Left lobe of liver (tissue), 2 donors: ENCODE data around the gene NCK2. TPM values are rescaled to one million over a fixed set of nuclear protein-coding genes. Genes with fewer than 3 reads are reported as not detected.
A peak's percentile ranks its signal among the peaks of the same experiment; 100 is the strongest.

Experiments
- ATAC-seq: fragments of 200-7000 bp; cut with Tn5 transposase; one replicate; pipeline ENCODE4 v1.9.1; 2020; ENCODE audit warnings: mild to moderate bottlenecking, moderate library complexity
- DNase-seq: peaks from one replicate; pipeline ENCODE4 v3.0.0-alpha.2; 2020; ENCODE audit warnings: low spot score
- total RNA-seq: library from RNA; stranded (reverse); gene quantifications from one replicate; pipeline ENCODE4 v1.2.1, GENCODE V29; 2021
- donor health status: DM: no; HTN: no; CAD: no; lungs with moderate emphysema.
- donor health status: DM: no; HTN: yes; CAD: no.

Gene NCK2
- total RNA-seq, 1 donor from 2014 or later: 6.3 TPM

GRCh38 chr2:105734762-105735538, 9.8 kb upstream of the NCK2 start:
- no peak for ATAC-seq

GRCh38 chr2:105736145-105736544, 8.6 kb upstream of the NCK2 start:
- DNase-seq: no peak
- no peak for ATAC-seq

More at GRCh38 chr2:105734762-105735538, 9.8 kb upstream of the NCK2 start:
- no peak for DNase-seq

GRCh38 chr2:105737980-105738657, 6.6 kb upstream of the NCK2 start:
- ATAC-seq (no peak), DNase-seq (no peak)

DNA sequence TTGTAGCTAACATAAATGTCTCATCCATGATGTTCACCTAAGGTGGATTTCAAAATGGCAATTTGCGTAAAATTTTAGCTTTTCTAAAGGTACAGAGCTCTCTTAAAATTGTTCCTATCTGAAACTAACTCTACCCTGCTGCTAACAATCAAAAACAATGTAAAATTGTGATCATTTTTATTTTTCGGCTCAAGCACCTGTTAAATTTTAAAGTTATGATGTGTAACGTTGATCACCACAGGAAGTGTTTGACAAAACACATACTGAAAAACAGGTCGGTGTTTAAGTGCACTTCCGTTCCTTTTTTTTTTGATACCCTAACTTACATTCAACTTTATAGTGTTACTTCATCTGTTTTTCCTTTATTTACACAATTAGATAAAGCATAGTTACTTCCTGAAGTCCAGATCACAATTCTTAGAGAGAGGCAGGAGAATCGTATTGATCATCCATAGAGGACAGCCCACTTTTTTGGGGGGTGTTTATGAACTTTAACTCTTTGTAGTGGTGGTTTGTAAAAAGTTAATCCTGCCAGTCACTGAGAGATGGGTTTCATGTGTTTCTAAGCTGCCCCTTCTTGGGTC, 6.0 kb upstream of the NCK2 start:
- ATAC-seq (no peak), DNase-seq (no peak)

- DNase-seq: no peak
- ATAC-seq: no peak
Observed at GRCh38 chr2:105739426-105739825, 5.3 kb upstream of the NCK2 start.

DNA sequence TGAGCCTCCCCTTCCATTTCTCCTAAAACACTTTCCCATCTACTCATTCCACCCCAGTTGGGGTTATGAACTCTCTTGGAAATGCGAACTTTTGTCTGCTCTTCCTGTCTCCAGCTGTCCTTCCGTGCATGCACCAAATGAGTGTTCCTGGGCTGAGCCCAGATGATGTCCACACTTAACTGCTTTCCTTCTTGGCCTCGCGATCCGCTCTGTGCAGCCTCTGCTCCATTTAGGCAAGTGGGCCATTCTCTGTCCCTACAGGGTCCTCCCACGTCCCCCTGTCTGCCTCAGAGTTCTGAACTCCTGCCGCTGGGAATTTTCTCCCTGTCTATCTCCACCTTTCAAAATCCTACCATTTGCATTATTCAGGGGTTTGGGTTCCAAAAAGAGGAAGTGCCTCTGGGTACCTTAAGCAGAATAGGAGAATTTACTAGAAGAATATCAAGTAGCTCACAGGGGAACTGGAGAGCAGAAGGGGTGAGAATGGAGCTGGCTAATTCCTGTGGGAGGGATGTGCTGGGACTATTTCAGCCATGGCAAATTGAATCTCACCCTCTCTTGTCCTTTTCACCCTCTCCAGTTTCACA, 4.7 kb upstream of the NCK2 start:
- ATAC-seq (no peak), DNase-seq (no peak)

DNA sequence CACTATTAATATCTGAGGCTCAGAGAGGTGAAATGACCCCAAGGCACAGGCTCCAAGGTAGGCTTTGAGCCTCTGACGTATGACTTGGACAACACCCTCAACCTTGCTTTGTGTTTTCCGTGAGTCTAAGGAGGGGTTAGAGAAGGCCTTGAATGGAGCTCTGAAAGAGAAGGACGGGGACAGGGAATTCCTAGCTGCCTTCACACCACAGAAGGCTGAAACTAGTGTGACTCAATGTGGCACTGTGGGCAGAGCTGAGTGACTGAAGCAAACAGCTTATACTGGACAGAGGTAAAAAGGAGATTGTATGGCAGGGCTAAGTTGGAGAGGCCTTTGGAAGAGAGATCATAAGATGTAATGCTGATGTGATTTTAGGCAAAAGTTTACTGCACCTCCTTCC, 3.5 kb upstream of the NCK2 start:
- DNase-seq: no peak
- no peak for ATAC-seq

DNA sequence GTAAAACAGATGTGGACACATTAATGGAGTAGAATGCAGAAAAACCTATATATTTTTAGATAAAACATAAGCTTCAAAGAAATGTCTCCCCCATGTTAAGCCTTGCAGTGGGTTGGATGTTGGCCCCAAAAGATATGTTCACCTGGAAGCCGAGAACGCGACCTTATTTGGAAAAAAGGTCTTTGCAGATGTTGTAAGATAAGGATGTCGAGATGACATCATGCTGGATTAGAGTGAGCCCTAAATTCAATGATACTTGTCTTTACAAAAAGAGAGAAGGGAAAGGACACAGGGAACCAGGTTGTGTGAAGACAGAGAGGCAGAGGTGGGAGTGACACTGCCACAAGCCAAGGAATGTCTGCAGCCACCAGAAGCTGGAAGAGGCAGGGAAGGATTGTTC, 3.1 kb upstream of the NCK2 start:
- DNase-seq: no peak
- ATAC-seq: no peak

DNA sequence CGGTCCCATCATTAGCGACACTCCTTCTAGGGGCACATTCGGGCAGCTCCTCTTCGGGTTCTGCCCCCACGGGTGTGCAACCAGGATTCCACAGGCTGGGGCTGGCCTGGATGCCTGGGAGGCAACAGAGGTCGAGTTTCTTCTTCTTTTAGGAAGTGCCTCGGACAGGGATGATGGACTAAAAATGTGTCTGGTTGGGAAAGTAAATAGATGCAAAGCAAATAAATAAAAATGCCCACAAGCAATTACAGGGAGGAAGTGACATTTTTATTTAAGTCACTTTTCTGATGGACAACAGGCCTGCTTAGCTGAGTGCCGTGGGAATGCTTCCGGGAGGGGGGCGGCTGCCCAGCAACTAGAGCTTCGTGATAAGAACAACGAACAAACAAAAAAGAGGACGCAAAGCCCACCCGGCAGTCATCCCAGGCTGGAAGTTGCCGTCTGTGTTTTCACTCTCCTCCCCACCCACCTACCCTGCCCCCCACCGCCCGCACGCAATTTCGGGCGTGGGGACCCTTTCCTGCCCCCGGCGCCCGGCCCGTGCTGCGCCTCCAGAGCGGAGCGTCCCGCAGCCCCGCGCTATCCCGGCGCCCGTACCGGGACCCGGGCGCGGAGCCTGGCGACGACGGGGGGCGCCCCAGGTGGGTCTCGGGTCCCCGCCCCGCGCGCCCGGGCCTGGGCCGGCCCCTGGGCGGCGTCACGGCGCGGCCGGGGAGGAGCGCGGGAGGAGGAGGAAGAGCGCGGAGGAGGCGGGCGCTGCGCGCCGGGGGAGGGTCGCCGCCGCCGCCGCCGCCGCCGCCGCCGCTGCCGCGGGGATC, 412 bp upstream of the NCK2 start:
- ATAC-seq (peak; percentile 91), DNase-seq (peak; percentile 59)

DNA sequence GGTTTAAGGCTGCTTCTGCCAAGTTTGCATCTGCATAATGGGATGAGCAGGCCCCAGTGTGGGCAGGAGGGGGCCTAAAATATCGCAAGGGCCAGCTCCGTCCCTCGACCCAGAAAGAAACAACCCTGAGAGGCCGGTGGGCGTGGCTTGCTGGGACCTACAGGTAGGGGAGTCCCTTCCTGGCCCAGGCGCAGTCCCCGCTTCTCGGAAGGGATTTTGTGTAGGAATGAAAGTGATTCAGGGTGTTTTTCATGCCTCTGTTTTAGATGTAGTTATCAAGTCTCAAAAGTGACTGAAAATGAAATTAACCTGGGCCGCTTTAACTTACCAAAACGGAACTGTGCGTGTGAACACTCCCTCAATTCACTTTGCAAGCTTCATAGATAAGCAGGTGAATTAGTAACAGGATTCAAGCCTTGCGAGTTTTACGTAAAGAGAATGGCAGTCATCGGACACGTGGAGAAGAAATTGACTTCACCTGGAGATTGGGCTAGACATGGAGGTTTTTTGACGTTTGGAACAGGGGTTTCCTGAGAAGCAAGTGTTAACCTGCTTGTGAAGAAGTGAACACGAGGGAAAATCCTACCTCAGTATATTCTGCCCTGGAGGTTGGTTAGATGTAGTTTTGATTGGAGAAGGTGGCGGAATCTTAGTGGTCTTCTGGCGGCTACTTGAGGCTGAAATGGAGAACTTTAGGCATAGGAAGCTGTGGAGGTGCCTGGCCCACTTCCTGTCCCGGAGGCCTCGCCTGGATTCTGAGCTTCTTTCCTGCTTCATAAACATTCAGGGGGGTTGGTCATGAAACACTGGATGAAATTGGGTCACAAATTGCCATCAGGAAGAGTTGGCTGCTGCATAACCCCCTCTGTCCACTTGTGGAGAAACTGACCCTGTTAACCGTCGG, 1.7 kb downstream of the NCK2 start:
- ATAC-seq (peak; percentile 20), DNase-seq (peak; percentile 59)

DNA sequence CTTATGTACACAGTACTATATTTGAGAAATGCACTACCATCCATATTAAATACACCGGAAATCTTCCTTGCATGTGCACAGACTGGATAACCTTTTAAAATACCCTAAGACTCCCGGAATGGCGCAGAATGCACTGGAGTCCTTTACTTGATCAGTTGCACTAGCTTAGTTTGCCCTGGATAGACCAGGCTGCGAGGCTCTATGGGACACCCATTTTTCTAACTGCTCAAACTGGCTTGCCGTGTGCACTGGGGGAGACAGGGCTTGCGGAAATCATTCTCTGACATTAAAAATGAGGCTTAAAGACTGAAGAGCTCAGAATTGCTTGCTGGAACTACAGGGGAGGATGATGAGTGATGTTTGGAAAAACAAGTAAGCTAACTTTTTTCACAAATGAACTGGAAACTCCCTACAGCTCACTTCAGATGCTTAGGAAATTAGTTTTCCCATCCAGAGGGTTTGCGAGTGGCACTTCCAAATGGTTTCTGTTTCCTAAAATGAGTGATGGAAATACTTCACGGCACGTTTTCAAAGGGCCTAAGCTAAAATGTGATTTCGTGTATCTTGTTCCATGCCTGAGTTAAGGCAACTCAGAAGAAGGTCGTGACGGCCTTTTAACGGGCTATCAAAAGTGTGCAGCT, 2.7 kb downstream of the NCK2 start:
- DNase-seq: no peak

GRCh38 chr2:105747991-105748390, 3.3 kb downstream of the NCK2 start:
- ATAC-seq (no peak), DNase-seq (no peak)

More for the DNA sequence above, 2.7 kb downstream of the NCK2 start:
- ATAC-seq: no peak

DNA sequence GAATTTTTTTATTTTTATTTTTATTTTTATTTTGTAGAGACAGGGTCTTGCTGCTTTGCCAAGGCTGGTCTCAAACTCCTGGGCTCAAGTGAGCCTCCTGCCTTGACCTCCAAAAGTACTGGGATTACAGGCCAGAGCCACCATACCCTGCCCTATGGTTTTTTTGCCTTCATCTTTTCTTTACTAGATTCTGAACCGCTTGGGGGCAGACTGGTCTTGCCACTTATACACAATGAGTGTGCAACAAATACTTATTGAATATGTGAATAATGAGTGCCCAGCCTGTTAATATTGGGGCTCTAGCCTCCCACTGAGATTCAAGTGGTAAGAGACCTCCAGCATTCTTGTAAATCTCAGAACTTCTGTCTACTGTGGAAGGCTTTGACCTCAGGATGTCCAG, 3.9 kb downstream of the NCK2 start:
- no peak for ATAC-seq
- DNase-seq: no peak

GRCh38 chr2:105749583-105750400, 5.1 kb downstream of the NCK2 start:
- no peak for DNase-seq

DNA sequence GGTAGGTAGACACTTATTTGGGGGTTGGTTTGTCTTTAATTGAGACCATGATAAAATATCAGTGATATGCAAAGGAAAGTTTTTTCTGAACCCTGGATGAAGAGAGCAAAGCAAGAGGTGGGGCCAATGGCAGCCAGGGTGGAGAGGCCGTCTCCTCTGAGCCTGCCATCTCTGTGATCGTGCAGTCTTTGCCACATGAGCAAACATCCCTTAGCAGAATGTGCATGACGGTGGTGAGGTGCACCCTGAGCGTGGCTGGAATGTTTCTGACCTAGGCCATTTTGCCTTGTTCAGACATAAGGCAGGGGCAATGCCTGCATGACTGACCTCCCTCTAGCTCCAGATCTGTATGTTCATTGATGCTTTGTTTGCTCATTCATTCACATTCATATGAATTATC, 6.0 kb downstream of the NCK2 start:
- DNase-seq (no peak), ATAC-seq (no peak)

More at GRCh38 chr2:105749583-105750400, 5.1 kb downstream of the NCK2 start:
- ATAC-seq: no peak

DNA sequence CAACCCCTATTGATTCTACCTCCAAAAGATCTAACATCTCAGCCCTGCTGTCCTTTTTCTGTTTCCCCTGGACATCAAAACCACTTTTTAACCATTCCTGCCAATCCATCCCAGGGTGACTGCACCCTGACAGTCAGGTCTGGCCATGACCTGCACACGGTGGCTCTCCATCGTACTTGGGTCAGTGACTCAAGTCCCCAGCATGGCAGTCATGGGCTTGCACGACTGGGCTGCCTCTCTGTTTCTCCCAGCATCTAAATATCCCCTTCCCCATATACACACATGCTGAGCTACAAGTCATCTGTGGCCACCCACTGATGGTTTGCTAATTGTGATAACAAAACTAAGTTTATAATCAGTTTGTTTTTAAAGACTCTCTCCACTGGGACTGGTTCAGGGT, 6.6 kb downstream of the NCK2 start:
- ATAC-seq (no peak), DNase-seq (no peak)

DNA sequence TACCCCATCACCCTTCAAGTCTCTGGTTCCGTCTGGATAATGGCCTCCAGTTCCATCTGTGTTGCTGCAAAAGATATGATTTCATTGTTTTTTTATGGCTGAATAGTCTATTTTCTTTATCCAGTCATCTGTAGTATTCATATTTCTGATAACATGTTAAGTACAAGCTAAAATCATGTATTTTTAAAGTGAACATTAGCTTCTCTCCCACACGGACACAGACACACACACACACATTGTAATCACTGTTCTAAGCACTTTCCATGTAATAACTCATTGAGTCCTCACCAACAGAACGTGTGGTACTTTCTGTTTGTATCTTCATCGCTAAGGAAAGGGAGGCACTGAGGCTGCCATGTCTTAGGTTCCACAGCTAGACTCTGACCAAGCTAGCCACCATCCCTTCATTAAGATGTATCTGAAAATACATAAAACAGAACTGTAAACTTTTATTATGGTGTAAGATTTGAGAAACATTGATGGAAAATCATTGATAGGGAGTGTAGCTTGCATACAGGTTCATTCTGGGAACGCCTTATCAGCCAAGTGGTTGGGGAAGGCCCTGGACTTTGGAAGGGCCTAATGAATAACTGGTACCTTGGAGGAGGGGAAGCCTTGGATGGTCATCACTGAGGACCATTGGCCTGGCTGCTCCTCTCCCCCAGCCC, 8.1 kb downstream of the NCK2 start:
- ATAC-seq (no peak), DNase-seq (no peak)

- DNase-seq: no peak
Observed at GRCh38 chr2:105753380-105753779, 8.7 kb downstream of the NCK2 start.

More at GRCh38 chr2:105753380-105753779, 8.7 kb downstream of the NCK2 start:
- ATAC-seq: no peak
